ENCODE results near the gene DLL1.

DNA sequence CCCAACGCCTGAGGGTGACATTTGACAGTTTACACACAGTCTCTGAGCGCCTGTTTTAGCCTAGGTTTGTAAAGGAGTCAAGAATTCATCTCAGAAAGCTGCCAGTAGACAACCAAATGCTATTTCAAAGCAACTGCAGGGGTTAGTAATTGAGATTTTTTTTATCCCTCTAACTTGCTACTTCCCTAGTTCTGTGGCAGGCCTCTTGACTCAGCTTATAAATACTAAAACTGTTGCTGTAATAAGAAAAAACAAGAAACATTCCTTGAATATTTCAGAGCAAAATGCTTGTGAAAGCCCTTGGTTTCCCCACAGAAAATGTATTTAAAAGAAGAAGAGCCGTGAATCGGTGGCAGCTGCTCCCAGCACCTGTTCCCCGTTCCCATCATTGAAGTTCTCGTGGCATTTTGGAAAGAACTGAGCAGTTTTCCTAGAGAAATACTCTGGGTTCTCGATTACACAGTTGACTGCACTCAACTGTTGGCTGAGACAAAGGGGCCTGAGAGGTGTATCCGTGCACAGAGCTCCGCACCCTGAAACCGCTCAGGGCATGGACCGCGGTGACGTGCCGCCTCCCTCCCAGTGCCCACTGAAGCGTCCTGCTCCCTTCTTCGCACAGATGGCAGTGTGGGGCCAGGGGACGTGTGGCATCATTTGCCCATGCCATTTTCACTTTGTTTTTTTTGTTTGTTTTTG lies 20.9 kb downstream of the DLL1 start:
- TF ChIP-seq HDAC6 (IDR thresholded peaks at IDR 0.05; ENCODE audit: low read depth, low read length), result no peak
- TF ChIP-seq ELF1 (tag; IDR thresholded peaks at IDR 0.05), result no peak
- no peak for TF ChIP-seq SREBF2 (CRISPR knock-in tag; IDR thresholded peaks at IDR 0.05)
- TF ChIP-seq CTCF (IDR thresholded peaks at IDR 0.05 in 2 of 3, conservative IDR thresholded peaks at IDR 0.05 in 1 of 3; ENCODE audit: insufficient read depth in 2 of 3, low read depth in 1 of 3, low read length in 3 of 3), result no peak
- no peak for TF ChIP-seq BHLHE40 (IDR thresholded peaks at IDR 0.05; ENCODE audit: low read length)
- no peak for TF ChIP-seq POLR2G (IDR thresholded peaks at IDR 0.05; ENCODE audit: low read depth, low read length)
- TF ChIP-seq REST (IDR thresholded peaks at IDR 0.05; ENCODE audit: borderline replicate concordance), result no peak
- TF ChIP-seq REST (CRISPR knock-in tag; IDR thresholded peaks at IDR 0.05; ENCODE audit: low read depth), result no peak
- no peak for TF ChIP-seq POLR2A (conservative IDR thresholded peaks at IDR 0.05)
